HEK293 (cell line): ENCODE results near the gene NID1.

Experiments
- CTCF ChIP-seq: fragments of 450-650 bp; formaldehyde crosslinking; IDR thresholded peaks from 2 replicates; pipeline ENCODE4 v1.5.1; 2016; ENCODE audit warnings: missing biosample characterization, missing genetic modification characterization
- GLI4 ChIP-seq: fragments of 450-650 bp; formaldehyde crosslinking; IDR thresholded peaks from 2 replicates; pipeline ENCODE4 v1.5.1; 2016; ENCODE audit warnings: missing biosample characterization, missing genetic modification characterization
- REPIN1 ChIP-seq: fragments of 450-650 bp; formaldehyde crosslinking; IDR thresholded peaks from 2 replicates; pipeline ENCODE4 v1.5.1; 2017; ENCODE audit warnings: missing biosample characterization, missing genetic modification characterization, low read depth
- SP2 ChIP-seq: fragments of 450-650 bp; formaldehyde crosslinking; IDR thresholded peaks from 2 replicates; pipeline ENCODE4 v1.5.1; 2016; ENCODE audit warnings: missing biosample characterization, missing genetic modification characterization
- ZNF146 ChIP-seq: fragments of 450-650 bp; formaldehyde crosslinking; IDR thresholded peaks from 2 replicates; pipeline ENCODE4 v1.5.1; 2016; ENCODE audit warnings: missing biosample characterization, missing genetic modification characterization
- ZNF202 ChIP-seq: fragments of 450-650 bp; formaldehyde crosslinking; IDR thresholded peaks from 2 replicates; pipeline ENCODE4 v1.5.1; 2016; ENCODE audit warnings: missing biosample characterization, missing genetic modification characterization, borderline replicate concordance
- ZNF24 ChIP-seq: fragments of 450-650 bp; formaldehyde crosslinking; IDR thresholded peaks from 2 replicates; pipeline ENCODE4 v1.5.1; 2016; ENCODE audit warnings: missing biosample characterization, missing genetic modification characterization
- ZNF302 ChIP-seq: fragments of 450-650 bp; formaldehyde crosslinking; IDR thresholded peaks from 2 replicates; pipeline ENCODE4 v1.5.1; 2016; ENCODE audit warnings: missing biosample characterization, missing genetic modification characterization, low read depth
- ZNF341 ChIP-seq: fragments of 450-650 bp; formaldehyde crosslinking; IDR thresholded peaks from 2 replicates; pipeline ENCODE4; 2016; ENCODE audit warnings: low read depth, missing biosample characterization, missing genetic modification characterization
- ZNF510 ChIP-seq: fragments of 450-650 bp; formaldehyde crosslinking; IDR thresholded peaks from 2 replicates; pipeline ENCODE4 v1.5.1; 2018; ENCODE audit warnings: mild to moderate bottlenecking, missing genetic modification characterization, missing biosample characterization; ENCODE audit not compliant: insufficient replicate concordance
- TF ChIP-seq, protein P1 (sequence below): fragments of 450-650 bp; formaldehyde crosslinking; IDR thresholded peaks from 2 replicates; pipeline ENCODE4 v1.5.1; 2016; ENCODE audit warnings: missing biosample characterization, missing genetic modification characterization
- TF ChIP-seq, protein P2 (sequence below): fragments of 450-650 bp; formaldehyde crosslinking; IDR thresholded peaks from 2 replicates; pipeline ENCODE4 v1.5.1; 2016; ENCODE audit warnings: missing biosample characterization, missing genetic modification characterization
- TF ChIP-seq, protein P3 (sequence below): fragments of 450-650 bp; formaldehyde crosslinking; IDR thresholded peaks from 2 replicates; pipeline ENCODE4 v1.5.1; 2016; ENCODE audit warnings: missing biosample characterization, missing genetic modification characterization
- TF ChIP-seq, protein P4 (sequence below): fragments of 450-650 bp; formaldehyde crosslinking; IDR thresholded peaks from 2 replicates; pipeline ENCODE4 v1.5.1; 2016; ENCODE audit warnings: missing biosample characterization, missing genetic modification characterization

- TF ChIP-seq SP2 (tag by site-specific recombination): no peak
- TF ChIP-seq ZNF510: no peak
- TF ChIP-seq, protein P1, sequence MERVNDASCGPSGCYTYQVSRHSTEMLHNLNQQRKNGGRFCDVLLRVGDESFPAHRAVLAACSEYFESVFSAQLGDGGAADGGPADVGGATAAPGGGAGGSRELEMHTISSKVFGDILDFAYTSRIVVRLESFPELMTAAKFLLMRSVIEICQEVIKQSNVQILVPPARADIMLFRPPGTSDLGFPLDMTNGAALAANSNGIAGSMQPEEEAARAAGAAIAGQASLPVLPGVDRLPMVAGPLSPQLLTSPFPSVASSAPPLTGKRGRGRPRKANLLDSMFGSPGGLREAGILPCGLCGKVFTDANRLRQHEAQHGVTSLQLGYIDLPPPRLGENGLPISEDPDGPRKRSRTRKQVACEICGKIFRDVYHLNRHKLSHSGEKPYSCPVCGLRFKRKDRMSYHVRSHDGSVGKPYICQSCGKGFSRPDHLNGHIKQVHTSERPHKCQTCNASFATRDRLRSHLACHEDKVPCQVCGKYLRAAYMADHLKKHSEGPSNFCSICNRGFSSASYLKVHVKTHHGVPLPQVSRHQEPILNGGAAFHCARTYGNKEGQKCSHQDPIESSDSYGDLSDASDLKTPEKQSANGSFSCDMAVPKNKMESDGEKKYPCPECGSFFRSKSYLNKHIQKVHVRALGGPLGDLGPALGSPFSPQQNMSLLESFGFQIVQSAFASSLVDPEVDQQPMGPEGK (tag by site-specific recombination): no peak
- TF ChIP-seq ZNF302: no peak
- TF ChIP-seq ZNF24: no peak
- TF ChIP-seq CTCF (tag by site-specific recombination): no peak
- TF ChIP-seq GLI4 (tag by site-specific recombination): no peak
- no peak for TF ChIP-seq ZNF146
- TF ChIP-seq, protein P2, sequence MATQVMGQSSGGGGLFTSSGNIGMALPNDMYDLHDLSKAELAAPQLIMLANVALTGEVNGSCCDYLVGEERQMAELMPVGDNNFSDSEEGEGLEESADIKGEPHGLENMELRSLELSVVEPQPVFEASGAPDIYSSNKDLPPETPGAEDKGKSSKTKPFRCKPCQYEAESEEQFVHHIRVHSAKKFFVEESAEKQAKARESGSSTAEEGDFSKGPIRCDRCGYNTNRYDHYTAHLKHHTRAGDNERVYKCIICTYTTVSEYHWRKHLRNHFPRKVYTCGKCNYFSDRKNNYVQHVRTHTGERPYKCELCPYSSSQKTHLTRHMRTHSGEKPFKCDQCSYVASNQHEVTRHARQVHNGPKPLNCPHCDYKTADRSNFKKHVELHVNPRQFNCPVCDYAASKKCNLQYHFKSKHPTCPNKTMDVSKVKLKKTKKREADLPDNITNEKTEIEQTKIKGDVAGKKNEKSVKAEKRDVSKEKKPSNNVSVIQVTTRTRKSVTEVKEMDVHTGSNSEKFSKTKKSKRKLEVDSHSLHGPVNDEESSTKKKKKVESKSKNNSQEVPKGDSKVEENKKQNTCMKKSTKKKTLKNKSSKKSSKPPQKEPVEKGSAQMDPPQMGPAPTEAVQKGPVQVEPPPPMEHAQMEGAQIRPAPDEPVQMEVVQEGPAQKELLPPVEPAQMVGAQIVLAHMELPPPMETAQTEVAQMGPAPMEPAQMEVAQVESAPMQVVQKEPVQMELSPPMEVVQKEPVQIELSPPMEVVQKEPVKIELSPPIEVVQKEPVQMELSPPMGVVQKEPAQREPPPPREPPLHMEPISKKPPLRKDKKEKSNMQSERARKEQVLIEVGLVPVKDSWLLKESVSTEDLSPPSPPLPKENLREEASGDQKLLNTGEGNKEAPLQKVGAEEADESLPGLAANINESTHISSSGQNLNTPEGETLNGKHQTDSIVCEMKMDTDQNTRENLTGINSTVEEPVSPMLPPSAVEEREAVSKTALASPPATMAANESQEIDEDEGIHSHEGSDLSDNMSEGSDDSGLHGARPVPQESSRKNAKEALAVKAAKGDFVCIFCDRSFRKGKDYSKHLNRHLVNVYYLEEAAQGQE: no peak
- TF ChIP-seq, protein P3, sequence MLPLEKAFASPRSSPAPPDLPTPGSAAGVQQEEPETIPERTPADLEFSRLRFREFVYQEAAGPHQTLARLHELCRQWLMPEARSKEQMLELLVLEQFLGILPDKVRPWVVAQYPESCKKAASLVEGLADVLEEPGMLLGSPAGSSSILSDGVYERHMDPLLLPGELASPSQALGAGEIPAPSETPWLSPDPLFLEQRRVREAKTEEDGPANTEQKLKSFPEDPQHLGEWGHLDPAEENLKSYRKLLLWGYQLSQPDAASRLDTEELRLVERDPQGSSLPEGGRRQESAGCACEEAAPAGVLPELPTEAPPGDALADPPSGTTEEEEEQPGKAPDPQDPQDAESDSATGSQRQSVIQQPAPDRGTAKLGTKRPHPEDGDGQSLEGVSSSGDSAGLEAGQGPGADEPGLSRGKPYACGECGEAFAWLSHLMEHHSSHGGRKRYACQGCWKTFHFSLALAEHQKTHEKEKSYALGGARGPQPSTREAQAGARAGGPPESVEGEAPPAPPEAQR: no peak
- TF ChIP-seq ZNF341: no peak
- no peak for TF ChIP-seq ZNF202 (tag by site-specific recombination)
- no peak for TF ChIP-seq REPIN1
- TF ChIP-seq, protein P4, sequence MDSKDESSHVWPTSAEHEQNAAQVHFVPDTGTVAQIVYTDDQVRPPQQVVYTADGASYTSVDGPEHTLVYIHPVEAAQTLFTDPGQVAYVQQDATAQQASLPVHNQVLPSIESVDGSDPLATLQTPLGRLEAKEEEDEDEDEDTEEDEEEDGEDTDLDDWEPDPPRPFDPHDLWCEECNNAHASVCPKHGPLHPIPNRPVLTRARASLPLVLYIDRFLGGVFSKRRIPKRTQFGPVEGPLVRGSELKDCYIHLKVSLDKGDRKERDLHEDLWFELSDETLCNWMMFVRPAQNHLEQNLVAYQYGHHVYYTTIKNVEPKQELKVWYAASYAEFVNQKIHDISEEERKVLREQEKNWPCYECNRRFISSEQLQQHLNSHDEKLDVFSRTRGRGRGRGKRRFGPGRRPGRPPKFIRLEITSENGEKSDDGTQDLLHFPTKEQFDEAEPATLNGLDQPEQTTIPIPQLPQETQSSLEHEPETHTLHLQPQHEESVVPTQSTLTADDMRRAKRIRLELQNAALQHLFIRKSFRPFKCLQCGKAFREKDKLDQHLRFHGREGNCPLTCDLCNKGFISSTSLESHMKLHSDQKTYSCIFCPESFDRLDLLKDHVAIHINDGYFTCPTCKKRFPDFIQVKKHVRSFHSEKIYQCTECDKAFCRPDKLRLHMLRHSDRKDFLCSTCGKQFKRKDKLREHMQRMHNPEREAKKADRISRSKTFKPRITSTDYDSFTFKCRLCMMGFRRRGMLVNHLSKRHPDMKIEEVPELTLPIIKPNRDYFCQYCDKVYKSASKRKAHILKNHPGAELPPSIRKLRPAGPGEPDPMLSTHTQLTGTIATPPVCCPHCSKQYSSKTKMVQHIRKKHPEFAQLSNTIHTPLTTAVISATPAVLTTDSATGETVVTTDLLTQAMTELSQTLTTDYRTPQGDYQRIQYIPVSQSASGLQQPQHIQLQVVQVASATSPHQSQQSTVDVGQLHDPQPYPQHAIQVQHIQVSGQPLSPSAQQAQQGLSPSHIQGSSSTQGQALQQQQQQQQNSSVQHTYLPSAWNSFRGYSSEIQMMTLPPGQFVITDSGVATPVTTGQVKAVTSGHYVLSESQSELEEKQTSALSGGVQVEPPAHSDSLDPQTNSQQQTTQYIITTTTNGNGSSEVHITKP (tag by site-specific recombination): no peak
Observed at GRCh38 chr1:236084386-236084730, 19.5 kb upstream of the NID1 start.
